Measurements from ENCODE around the gene WNT9A.

Gene WNT9A

DNA sequence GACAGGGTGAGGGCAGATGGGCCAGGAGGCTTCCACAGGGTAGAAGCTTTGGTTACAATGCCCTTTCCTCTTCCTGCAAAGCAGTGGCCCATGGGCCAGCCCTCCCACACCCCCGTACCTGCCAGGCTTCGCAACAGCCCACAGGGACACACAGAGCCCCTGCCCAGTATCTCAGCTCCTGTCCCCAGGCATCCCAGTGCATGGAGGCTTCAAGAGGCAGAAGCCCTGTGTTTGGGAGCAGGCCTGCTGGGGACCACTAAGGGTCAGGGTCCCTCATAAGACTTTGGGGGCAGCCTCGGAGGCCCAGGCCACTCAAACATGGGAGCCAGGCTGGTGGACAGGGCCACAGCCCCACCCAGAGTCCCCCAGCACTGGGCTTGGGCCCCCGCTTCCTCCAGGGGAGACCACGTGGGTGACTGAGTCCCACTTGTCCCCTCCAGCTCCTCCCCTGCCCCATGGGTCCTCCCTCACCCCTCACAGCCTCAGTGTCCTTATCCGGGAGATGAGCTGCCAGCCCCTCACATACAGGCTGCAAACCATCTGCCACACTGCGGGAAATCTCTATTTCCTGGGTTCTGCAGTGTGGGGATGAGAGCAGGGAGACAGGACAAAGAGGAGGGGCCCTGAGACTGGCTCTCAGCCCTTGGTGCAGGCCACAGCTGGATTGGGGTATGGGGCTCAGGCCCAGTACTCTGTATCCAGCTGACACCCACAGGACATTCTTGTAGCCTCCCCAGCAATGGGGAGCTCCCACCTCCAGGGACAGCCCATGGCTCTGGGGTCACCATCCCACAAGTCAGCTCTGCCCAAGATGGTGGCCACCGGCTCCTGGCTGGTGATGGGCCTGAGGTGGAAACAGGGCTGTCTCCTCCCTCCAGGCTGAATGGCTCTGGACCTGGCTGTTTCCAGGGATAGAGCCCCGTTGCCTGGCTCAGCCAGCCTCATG is 50.7 kb downstream of the WNT9A start:
- DNase-seq, result no peak

DNA sequence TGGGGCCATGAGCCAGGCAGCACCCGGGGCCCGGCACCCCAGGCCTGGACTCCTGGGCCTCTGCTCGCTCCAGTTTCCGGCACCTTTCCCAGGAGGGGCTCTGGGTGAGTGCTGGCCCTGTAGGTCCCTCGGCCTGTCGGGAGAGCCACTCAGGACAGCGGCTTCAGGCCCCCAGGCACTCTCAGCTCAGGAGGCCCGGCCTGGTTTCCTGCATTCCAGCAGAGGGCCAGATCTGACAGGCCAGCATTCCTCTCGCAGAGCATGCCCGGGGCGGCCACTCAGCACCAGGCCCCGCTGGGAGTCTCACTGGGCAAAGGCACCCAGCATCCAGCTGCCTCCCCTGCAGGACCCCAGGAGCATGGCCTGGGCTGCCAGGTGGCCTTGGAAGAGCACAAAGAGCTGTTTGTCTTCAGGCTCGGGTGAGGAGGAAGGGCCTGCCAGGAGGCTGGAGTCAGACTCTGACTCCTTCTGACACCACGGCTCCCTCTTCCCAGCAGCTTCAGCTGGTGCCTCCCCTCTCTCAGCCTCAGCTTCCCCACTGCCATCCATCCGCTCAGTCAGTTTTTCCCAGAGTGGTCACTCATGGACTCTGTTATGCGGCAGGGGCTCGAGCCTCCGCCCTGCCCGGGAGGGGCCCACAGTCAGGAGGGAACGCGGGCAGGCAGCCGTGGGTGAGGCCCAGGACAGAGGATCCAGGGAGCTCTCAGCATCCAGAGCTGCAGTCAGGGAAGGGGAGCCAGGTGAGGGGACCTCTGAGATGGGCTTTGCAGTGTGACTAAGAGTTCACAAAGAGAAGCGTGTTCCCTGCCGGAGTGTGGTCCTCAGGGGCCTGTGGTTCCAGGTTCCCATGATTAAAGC is 51.7 kb downstream of the WNT9A start:
- no peak for DNase-seq

DNA sequence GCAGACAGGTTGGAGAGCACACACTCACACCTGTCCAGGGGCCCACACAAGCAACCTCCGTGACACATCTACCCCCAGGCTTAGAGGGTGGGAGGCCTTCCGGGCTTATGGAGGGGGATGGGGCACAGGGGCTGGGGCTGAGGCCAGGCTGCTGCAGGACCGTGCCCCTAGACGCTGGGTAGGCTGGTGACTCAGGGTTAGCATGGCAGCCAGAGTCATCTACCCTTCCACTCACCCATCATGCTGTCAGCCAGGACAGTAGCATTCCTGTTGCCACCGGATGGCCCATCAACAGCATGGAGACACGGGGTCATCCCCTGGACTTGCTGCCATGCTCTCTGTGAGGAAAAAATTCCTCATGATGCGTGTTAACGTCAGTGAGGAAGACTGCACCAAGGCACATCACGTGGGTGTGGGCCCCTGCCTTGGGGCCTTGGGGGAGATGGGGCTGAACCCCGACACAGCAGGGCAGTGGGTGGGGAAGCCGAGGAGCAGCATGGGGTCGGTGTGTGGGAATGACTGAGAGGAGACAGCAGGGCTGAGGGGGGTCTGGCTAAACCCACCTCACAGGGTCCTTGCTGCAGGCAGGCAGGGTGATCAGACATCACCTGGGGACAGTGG is 52.8 kb downstream of the WNT9A start:
- no peak for DNase-seq

DNA sequence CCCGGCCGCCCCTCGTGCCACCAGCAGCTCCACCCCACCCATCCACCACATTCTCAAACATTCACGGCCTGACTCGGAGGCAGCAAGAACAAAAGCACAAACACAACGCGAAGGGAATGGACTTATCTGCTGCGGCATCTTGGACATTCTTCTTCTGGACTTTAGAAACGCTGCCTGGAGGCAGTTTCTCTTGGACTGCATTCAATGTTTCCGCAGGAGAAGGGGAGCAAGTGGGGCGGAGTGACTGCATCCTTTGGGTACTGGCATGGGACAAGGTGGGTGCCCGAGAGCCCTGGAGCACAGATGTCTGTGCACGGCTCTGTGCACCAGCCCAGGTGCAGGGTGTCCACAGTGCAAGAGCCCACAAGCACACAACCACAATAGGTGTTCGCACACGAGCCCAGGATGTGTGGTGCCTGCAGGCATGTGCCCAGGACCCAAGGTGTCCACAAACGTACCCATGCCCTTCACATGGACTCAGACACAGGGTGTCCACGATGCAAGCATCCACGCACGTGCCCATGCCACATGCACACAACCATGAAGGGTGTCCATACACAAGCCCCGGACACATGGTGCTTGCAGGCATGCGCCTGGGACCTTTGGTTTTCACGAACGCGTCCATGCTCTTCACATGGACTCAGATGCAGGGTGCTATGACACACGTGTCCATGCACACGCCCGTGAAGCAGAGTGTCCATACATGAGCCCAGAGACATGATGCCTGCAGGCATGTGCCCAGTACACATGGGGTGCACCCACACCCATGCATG is 53.6 kb downstream of the WNT9A start:
- no peak for DNase-seq

DNA sequence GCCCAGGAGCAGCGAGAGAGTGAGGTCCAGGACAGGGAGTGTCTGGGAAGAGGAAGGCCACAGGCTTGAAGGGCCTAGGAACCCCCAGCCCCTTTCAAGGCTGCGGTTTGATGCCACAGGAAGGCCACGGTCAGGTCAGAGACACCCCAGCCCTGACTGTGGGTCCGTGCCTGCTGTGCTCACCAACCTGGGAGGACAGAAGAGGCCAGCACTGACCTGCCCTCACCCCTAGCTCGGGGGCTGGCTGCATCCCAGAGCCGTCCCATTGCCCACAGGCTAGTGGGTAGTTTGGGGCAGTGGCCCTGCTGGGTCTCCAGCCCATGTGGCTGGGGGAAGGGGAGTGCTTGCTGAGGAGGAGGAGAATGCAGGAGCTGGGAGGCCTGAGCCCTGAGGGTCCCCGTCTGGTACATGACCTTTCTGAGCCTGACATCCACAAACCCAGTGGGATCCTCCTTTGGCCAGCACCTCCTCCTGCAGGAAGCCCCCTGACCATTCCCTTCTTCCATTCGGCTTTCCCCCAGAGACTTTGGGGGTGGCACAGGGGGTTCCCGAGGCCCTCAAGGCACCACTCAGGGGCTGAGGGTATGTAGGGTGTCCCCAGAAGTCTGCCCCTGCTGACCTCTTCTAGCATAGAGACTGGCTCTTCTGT is 54.3 kb downstream of the WNT9A start:
- no peak for DNase-seq

DNA sequence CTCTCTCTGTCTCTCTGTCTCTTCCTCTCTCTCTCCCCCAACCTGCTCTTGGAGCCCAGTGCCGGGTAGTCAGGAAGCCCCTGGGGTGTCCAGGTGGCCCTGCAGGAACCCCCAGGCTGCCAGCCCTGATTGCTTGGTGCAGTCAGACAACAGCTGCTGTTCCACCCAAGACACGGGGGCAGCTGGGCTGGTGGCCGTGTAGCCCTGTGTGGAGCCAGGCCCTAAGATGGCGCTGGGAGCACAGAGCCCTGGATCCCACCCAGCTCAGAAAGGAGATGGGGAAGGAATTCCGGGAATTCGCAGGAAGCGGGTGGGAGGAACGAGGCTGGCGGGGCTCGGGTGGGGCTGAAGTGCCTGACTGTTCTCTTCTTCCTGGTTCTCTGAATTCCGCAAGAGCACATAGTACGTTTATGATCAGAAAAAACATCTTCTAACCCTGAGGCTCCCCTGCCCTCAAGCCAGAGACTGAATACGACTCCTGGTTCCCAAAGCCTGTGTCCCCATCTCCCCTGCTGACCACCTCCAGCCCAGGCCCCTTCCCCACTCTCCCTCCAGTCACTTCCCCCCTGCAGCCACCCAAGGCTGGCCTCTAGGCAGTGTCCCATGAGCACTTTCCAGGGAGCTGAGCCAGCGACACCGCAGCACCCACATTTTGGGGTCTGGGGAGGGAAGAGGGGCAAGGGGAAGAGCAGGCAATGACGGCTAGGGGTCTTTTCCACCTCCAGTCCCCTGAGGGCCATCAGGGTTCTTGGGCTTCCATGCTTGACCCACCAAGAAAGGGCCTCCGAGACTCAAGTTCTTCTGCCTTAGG is 55.0 kb downstream of the WNT9A start:
- no peak for DNase-seq

DNA sequence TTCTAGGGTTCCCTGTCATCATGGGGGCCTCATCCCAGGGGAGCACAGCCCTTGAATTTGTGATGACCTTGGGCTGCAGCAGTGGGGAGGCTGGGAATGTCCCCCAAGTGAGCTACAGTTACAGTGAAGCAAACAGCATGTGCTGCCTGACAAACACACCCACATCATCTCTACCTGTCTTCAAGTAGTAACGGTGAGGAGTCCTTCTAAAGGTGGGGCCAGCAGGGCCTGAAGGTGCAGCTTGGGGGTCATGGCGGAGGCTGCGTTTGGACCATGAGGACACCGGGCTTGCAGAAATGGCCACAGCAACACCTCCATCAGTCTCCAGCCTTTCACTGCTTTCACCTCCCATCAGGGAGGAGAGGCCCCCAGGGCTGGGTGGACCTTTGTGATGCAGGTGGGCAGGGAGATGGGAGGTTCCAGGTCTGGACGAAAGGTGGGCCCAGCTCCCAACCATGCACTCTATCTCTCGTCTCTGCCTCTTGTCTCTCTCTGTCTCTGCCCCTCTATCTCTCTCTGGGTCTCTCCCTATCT is 55.7 kb downstream of the WNT9A start:
- DNase-seq, result no peak

DNA sequence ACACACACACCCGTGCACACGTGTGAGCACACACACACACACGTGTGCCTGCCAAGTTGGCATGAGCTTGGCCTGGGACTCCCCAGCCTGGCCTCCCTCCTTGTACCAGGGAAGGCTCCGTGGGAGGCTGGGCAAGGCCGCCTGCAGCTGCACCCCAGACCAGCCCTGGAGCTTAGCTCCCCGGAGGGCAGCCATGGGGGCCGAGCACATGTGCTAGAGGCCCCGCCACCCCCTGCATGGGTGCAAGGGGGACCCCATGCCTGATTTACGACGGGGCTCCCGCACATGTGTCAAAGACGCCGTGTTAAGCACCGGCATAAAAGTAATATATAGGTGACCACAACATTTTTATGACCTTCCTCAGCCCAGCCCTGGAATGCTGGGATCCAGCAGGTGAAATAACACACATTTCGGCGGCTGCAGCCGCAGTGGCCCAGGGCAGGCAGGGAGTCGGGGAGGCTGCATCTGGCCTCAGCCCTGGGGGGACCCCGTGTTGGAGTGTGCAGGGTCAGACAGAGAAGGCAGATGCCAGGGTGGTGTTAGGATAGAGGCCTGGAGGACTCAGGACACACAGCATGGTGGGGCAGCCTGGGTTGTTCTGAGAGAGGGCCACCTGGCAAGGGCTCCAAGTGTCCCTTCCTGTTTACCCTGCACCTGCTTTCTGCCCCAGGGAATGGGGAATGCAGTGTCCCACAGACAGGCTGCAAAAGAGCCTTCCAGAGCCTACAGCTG is 56.3 kb downstream of the WNT9A start:
- DNase-seq, result no peak

DNA sequence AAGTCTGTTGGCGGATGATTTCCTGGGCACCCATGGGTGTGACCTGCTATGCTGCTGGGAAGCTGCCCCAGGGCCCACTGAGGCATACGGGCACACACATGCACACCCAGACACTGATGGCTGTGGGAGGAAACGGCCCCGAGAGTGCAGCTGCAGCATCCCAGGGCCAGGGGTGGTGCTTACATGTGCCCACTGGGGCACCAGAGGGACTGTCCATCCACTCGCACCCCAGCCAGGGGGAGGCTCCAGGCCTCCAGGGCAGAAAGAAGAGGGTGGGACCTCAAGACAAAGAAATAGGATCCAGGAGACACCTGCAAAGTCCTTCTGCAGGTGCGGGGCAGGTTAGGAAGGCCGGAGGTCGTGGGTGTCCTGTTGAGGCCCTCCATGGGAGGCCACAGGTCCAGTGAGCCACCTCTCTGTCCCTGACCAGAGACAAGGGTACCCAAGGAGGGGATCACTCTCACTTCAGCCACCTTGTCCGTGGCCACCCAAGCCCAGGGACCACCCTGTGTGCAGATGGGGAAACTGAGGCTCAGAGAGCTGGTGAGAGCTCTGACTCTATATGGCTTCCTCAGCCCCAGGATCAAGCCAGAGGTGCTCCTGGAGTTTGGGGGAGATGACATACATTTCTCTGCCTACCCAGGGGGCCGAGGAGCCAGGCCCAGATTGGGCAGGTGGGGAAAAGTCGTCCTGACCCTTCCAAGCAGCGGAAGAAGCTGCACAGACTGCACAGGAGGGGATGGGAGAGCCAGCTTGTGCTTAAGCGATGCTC is 57.1 kb downstream of the WNT9A start:
- DNase-seq, result no peak

DNA sequence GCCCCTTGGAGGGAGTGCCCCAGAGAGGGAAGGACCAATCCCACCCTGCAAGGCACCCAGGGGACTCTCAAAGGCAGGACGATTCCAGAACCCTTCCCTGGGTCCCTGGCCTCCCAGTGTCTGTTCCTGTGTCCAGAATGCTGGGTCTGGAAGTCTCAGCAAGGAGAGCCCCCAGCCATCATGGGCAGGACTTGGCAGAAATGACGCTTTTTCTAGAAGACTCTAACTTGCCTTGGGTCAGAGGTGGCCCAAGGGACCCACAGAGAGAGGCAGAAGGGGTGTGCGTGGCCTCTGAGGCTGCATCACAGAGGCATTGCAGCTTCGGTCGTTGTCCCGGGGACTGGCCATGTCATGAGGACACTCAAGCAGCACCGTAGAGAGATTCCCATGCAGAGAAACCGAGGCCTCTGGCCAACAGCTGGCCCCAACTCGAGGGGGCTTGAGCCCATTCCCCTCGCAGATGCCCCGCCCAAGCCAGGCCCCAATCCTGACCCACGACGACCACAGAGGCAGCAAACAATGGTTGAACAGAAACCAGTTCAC is 57.8 kb downstream of the WNT9A start:
- no peak for DNase-seq

DNA sequence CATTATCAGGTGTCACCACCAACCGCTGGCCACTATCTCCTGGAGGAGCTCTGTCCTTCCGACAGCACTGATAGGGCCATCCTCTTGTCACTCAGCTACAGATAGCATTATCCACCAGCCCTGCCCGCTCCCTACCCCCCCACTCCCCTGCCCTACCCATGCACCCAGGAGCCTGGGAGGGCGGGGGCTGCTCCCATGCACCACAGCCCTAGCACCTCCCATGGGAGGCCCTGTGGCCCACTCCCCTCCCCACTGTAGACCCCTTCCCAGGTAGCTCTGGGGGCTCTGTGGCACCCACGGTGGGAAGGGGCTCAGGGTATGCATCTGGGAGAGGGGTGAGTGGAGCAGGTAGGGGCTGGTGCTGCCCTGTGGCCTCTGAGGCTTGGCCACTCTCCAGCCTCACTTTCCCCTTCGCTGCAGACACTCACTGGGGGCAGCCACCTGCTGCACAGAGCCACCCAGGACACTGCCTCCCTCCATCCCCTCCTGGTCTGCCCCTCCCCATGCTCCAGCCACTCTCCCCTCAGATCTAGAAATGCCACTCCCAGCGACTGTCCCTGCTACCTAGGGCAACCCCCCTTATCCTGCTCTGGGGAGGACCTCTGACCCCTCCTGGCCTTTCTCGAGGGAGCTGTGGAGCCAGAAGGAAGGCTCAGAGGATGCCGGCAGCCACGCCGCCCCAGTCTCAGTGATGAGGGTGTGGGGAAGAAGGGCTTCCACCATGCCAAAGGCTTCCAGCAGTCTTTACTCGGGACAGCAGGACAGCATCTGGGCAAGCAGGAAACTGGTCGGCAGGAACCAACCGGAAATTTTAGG is 58.5 kb downstream of the WNT9A start:
- DNase-seq, result no peak

DNA sequence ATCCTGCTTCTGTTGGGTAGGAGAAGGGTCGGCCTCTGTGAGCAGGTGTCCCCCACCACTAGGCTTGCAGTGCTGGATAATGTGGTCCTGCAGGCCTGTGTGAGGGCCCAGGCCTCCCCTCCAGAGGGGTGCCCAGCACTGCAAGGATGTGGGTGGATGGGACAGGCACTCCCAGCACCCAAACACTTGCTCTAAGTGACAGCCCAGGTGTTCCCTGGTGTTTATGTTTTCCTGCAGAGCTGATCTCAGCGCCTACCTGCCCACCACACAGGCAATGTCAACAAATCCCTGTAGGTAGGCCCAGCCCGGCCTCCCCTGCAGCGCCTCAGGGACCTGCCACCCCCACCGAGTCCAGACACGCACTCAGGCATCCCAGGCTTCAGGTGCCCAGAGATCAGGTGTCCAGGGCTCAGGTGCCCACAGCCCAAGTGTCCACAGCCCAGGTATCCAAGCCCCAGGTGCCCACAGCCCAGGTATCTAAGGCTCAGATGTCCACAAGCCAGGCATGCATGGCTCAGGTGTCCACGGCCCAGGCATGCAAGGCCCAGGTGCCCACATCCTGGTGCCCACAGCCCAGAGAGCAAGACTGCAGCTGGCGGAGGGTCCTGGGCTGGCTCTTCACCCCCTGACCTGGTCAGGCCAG is 59.2 kb downstream of the WNT9A start:
- no peak for DNase-seq

DNA sequence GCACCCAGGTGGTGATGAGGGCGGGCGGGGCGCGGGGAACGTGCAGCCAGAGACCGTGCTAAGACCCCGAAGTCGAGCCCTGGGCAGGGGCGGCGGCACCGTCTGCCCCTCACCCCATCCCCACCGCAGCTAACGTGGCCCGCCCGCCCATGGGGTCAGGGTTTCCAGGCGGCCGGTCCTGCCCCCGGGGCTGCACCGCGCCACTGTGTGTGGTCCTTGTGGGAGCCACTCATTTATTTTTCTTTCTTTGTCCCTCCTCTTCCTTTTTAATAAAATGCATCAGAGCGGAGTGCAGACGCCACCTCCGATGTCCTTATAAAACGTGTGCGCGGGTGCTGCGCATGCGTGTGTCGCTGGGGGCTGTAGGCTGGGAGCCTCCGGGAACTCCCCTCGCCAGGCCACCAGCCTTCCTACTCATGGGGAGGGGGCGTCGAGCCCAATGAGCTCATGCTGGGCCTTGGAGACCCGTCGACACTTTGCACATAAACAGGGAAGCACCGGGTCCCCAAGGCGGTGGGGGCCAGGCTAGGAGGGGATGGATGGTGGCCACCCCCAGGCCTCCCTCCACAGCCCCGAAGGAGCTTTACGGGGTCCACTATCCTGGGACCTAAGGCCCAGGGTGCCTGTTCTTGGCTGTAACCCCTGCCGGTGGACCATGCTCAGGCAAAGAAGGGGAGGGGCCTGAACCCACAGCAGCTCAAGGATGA is 59.9 kb downstream of the WNT9A start:
- no peak for DNase-seq

DNA sequence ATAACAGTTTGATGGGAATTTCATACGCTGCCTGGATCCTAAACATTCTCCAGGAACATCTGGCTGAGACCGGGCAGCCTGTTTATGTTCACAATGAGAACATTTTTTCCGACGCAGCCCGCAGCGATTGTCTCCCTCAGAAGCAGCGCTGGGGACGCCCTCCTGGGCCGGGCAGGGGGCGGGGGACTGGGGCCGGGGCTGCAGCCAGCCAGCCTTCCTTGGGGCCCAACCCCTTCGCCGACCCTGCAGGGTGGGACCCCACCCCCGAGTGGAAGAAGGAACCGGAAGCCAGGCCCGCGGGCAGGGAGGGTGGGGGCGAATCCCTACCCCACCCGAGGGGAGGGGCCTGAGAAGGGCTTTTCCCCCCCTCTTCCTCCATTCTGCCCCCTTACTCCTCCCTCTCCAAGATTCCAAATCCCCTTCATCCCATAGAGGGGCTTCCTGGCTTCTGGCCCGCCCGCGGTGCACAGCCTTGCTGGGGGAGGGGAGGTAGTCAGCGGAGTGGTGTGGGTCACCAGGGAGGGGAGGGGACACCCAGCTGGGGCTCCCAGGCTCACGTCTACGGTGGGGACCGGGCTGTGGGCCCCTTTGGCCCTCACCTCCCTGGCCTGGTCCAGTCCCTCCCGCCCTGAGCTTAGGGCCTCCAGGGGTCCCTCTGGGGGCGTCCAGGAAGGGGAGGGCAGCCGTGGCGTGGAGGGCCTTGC is 60.6 kb downstream of the WNT9A start:
- no peak for DNase-seq

DNA sequence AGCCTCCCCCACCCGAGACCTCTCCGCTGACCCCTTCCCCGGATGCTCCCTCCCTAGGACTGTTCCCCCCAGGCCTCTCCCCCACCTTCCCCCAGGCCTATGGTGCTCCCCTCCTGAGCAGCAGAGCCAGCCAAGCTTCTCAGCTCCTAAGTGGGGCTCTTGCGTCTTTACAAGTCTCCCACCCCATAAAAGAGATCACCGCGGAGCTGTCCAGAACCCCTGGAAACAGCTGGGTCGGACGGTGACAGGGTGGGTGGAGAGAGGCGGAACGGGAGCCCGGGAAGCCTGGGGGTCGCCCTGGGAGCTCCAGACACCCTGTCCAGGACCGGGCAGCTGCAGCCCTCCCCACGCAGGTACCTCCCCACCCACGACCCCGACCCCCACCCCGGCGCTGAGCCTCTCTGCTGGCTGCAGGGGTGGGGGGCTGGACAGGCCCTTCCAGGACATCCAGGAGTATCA is 61.2 kb downstream of the WNT9A start:
- DNase-seq, result no peak

Data from NCI-H1105 (cell line).